GM18520 (cell line): ENCODE results near the gene EXTL2.
"Not testable (repeated sequence)": the region's sequence is repeated elsewhere in the genome, so short reads cannot be mapped to it uniquely, and the experiment has no call there.

ENCODE experiments used
- ATAC-seq: cut with Tn5 transposase; IDR thresholded peaks from one replicate; pipeline ENCODE4 v1.9.1; 2021; ENCODE audit not compliant: unreplicated experiment

Gene EXTL2

GRCh38 chr1:100894603-100895539 is at the start of gene EXTL2:
Gene EXTL2 (minus strand): TSS chr1:100894842. CDS start chr1:100888757, 6,085 bp downstream.
- ATAC-seq, result no peak

DNA sequence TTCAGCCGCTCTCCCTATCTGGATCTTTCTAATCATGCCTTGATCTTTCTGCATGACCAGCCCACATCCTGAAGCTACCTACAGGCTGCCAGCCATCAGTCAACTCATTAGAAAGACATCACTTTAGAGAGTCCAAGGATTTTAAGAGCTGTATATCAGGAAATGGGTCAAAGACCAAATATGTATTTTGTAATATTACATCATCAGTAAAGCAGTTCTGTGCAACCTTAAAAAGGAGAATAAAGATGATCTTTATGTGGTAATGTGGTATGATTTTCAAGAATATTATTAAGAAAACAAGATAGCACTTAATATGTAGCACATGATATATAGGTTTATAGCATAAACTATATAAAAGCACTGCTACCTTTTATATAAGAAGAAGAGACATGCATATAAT is 48.9 kb upstream of the EXTL2 start:
- no peak for ATAC-seq

DNA sequence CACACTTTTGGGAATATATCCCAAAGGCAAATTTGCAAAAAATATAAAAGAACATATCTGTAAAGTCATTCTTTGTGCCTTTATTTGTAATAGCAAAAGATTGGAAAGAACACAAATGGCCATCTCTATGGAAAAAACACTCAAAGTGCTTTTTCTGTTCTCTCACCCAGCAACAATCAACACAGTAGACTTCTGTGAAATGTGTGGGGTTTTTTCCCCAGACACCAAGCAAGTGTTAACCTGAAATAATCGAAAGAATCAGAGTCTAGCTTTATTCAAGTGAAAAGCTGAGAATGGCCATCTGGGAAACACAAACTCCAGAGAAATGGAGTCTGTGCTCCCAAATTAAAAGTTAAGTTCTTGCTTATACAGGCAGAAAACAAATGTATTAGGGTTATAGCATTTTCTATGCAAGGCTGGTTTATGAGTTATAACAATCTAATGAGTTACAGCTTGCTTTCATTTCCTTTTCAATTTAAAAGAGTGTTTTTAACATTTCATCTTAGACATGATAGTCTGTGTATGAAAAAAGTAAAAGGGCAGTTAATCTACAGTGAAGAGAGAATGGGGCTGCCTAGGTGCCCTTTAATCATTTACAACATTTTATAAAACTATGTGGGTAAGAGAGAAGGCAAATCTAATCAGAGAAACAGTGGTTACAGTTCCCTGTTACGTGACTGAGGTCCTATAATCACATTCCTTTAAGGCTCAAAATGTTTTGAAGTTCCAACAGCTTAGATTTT is 47.8 kb upstream of the EXTL2 start:
- ATAC-seq, result no peak

DNA sequence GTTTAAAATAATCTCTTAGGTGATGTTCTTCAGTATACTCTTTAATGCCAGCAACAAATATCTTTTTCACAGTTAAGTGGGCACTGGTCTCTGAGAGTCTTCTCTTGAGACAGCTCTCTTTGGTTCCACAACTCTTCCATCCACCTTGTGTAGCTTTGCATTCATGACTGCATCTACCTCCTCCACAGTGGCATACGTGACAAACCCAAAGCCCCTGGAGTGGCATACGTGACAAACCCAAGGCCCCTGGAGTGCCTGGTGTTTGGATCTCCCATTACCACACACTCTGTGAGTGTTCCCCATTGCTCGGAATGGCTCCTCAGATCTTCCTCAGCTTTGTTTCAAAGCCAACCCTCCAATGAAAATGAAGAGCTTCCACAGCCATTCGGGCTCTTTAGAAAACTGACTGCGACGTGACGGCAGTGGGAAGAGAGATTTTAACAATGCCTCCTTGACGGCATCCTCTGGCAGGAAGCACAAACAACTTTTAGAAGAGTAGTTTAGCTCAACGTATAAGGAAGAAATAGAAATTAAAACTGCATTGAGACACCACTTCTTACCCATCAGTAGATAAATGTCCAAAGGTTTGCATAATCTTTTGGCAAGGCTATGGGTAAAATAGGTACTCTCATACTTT is 47.1 kb upstream of the EXTL2 start:
- no peak for ATAC-seq

DNA sequence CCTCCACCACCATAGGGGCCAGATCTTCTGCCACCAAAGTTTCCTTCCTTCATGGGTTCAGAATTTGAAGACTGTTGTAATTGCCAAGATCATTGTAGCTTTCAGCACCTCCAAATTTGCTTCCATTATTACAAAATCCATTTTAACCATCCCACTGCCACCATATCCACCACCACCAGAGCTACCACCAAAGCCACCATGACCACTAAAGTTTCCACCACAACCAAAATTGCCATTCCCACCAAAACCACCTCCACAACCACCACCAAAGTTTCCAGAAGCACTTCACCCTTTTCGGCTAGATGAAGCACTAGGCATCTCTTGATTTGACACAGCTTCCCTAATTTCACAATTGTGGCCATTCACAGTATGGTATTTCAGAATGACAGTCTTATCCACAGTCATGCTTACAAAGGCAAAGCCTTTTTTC is 46.5 kb upstream of the EXTL2 start:
- peak; percentile 55 for ATAC-seq

DNA sequence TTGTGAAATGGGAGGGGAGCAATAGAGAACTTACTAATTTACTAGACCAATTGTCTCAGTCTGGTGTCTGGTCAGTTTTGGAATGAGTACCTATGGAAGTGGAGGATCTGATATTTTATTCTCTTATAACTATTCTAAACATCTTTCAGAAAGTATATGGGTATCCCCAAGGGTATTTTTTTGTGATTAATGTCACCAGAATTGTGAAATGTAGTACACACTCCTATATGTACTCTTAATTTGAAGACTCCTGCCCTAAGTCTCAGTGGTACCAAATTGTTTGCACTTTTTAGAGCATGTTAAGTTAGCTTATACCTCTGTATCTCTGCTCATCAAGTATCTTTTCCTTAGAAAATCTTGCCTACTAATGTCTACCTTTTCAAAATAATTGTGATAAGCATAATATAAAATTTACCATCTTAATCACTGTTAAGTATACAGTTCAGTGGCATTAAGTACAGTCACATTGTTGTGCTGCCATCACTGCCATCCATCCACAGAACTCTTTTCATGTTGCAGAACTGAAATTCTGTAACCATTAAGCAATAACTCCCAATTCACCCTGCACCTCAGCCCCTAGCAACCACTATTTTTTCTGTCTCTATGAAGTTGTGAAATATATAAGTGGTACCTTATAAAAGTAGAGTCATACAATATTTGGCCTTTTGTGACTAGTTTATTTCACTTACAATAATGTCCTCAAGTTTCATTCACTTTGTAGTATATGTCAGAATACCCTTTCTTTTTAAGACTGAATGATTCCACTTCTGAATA is 41.7 kb upstream of the EXTL2 start:
- no peak for ATAC-seq

DNA sequence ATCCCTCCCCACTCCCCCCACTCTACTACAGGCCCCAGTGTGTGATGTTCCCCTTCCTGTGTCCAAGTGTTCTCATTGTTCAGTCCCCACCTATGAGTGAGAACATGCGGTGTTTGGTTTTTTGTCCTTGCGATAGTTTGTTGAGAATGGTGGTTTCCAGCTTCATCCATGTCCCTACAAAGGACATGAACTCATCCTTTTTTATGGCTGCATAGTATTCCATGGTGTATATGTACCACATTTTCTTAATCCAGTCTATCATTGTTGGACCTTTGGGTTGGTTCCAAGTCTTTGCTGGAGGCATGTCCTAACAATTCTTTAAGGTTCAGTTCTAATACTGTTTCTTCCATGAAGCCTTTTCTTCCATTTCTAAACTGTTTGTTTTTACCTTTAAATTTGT is 38.9 kb upstream of the EXTL2 start:
- ATAC-seq, result not testable (repeated sequence)

- no peak for ATAC-seq
These were observed 37.1 kb upstream of the EXTL2 start for GRCh38 chr1:100931716-100932115.

DNA sequence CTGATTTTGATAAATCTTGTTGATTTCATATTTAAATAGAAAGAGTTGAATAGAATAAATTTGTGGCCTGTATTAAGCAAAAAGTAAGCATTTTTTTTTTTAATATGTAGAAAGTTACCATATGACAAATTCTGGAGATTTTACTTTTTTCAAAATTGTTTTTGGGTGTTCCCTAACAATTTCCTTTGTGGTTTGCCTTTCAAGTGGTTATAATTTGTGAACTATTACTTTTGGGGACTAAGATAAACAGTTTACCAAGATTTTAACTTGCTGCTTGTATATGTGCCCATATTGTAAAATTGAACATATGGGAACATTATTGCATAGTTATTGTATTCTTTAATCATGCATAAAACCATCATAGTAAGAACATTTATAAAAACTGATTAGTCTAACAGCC is 35.9 kb upstream of the EXTL2 start:
- ATAC-seq, result no peak

DNA sequence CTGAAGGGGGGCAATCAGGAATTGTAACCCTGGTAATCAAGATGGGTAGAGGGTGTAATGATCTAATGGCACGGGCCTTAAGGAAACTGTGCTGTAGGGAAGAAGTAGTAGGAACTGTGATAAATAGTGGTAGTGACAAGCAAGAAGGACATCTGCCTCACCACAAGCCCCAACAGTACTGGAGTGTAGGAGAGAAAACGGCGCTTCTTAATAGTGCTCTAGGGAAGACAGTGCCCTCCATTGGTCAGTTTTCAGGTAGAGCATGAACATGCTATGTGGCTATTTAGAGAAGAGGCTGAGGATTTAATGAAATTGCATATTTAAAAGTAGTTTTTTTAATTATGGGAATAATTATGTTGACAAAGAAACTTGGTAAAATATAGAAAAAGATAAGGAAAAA is 33.5 kb upstream of the EXTL2 start:
- no peak for ATAC-seq

DNA sequence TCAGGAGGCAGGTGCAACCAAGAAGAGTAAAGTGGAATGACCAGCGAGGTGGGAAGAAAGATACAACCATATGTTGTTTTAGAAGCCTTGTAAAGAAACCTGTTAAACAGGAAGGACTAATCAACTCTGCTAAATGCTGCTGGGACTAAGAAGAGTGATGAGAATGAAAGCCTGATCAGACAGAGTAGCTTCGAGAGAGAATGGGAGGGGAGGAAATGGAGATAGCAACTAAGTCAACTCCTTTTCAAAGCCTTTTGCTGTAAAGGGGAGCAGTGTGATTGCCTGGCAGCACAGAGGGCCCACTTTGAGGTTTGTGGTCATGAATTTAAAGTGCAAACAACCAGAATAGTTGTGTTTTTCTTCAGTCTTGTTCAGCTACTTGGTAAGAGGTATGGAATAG is 32.6 kb upstream of the EXTL2 start:
- ATAC-seq, result no peak

- ATAC-seq, result no peak
These were observed 31.6 kb upstream of the EXTL2 start for GRCh38 chr1:100926240-100926639.

GRCh38 chr1:100924991-100925390 is 30.3 kb upstream of the EXTL2 start:
- ATAC-seq, result no peak

GRCh38 chr1:100924212-100924611 is 29.6 kb upstream of the EXTL2 start:
- no peak for ATAC-seq

DNA sequence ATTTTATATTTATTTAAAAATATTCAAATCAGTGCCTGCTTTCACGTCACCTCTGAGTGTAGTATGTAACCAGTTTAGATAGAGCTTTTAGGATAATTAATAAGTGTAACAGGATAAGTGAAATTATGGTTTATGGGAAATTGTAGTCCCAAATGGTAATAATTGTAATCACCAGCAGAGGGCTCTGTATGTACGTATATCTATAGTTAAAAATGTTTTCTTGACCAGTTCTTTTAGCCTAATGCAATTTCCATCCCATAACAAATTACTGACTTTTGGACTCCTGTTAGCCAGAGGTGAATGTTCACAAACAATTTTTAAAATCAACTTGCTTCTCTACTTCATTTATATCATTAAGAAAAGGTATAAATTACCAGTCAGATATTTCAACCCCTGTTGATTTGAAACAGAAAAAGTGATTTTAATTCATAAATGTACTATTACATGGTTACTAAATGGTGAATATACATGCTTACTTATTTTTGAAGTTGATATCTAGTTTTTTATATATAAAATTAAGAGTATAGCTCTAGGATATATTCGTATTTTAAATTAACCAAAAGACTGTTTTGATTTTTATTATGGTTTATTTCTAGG is 26.6 kb upstream of the EXTL2 start:
- ATAC-seq, result no peak

DNA sequence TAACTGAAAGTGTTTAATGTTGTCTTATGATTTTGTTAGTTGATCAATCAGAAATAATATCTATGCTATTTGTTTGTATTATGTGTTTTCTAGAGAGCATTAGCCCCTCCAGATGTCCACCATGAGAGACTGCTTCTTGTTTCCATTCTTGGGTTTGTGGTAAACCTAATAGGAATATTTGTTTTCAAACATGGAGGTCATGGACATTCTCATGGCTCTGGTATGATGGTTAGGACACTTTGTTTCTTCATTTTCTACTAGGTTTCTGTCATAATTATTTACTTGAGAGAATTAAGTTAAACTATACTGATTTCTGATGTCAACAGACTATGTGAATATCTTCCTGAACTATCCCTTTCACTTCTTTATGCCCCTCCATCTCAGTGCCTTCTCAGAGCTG is 17.4 kb upstream of the EXTL2 start:
- no peak for ATAC-seq

DNA sequence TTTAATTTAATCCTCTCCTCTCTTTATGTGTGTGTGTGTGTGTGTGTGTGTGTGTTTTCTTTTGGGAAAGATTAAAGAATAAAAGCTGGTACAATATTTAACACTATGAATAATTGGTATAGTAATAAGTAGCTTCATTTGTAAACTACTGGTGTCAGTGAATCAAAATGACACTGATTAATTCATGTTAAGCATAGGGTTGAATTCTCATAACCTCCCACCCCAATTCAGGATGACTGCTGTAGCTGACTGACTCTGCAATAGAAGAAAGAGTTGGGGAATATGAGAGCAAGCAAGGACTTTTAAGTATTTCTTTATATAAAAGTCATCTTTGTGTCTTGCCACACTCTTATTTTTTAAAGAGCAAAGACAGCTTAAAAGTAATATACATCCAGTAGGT is 14.4 kb upstream of the EXTL2 start:
- no peak for ATAC-seq

GRCh38 chr1:100907887-100908286 is 13.2 kb upstream of the EXTL2 start:
- no peak for ATAC-seq

- no peak for ATAC-seq
These were observed 10.5 kb upstream of the EXTL2 start for GRCh38 chr1:100905181-100905580.

- ATAC-seq, result no peak
These were observed 9.9 kb upstream of the EXTL2 start for GRCh38 chr1:100904528-100904927.
